SK-N-MC (cell line): Measurements from ENCODE around the gene WDR4.
"Not testable (repeated sequence)": the region's sequence is repeated elsewhere in the genome, so short reads cannot be mapped to it uniquely, and the experiment has no call there.

ENCODE experiments used
- DNase-seq: peaks from one replicate; pipeline ENCODE4 v3.0.0-alpha.2; 2011; ENCODE audit warnings: low read depth, low spot score
- H3K27ac ChIP-seq: fragments of 200-600 bp; sonication (generic); 2 replicates; pipeline ENCODE4 v1.5.1; 2016; ENCODE audit warnings: mixed run types
- H3K36me3 ChIP-seq: fragments of 200-600 bp; sonication (generic); 2 replicates; pipeline ENCODE4 v1.6.1; 2017; ENCODE audit warnings: antibody characterized with exemption, low read length, mixed read lengths; ENCODE audit not compliant: insufficient read depth
- H3K4me3 ChIP-seq: fragments of 200-600 bp; sonication (generic); 2 replicates; pipeline ENCODE4 v1.5.1; 2016
- H3K9ac ChIP-seq: fragments of 200-600 bp; sonication (generic); 2 replicates; pipeline ENCODE4 v1.8.0; 2017; ENCODE audit warnings: mixed run types, mixed read lengths; ENCODE audit not compliant: insufficient read length
- H3K9me3 ChIP-seq: fragments of 200-600 bp; sonication (generic); 2 replicates; pipeline ENCODE4 v1.6.1; 2017; ENCODE audit warnings: low read depth, mild to moderate bottlenecking, antibody characterized with exemption, low read length, moderate library complexity, mixed read lengths
- EZH2 ChIP-seq: fragments of 200-600 bp; sonication (generic); IDR thresholded peaks from one replicate; pipeline ENCODE4 v1.6.1; 2017; ENCODE audit warnings: antibody characterized with exemption
- FOXP2 ChIP-seq: optimal IDR thresholded peaks from 2 replicates; pipeline ENCODE3; 2011; ENCODE audit warnings: mild to moderate bottlenecking, moderate library complexity; ENCODE audit not compliant: insufficient read depth; ENCODE audit errors: extremely low read length, control extremely low read depth
- POLR2AphosphoS5 ChIP-seq: IDR thresholded peaks from 2 replicates; pipeline ENCODE4 v1.6.1; 2012; ENCODE audit warnings: mild to moderate bottlenecking, low read depth, low read length, borderline replicate concordance

Gene WDR4, protein sequence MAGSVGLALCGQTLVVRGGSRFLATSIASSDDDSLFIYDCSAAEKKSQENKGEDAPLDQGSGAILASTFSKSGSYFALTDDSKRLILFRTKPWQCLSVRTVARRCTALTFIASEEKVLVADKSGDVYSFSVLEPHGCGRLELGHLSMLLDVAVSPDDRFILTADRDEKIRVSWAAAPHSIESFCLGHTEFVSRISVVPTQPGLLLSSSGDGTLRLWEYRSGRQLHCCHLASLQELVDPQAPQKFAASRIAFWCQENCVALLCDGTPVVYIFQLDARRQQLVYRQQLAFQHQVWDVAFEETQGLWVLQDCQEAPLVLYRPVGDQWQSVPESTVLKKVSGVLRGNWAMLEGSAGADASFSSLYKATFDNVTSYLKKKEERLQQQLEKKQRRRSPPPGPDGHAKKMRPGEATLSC

GRCh38 chr21:42878993-42879787 is at the start of gene WDR4:
Gene WDR4, minus strand, starts transcription at chr21:42879539. Its CDS starts 44 bp downstream, at chr21:42879495.
- Histone ChIP-seq H3K9ac (peak within 1 kb of the TSS; percentile 78), H3K27ac (peak within 1 kb of the TSS; percentile 69)

DNA sequence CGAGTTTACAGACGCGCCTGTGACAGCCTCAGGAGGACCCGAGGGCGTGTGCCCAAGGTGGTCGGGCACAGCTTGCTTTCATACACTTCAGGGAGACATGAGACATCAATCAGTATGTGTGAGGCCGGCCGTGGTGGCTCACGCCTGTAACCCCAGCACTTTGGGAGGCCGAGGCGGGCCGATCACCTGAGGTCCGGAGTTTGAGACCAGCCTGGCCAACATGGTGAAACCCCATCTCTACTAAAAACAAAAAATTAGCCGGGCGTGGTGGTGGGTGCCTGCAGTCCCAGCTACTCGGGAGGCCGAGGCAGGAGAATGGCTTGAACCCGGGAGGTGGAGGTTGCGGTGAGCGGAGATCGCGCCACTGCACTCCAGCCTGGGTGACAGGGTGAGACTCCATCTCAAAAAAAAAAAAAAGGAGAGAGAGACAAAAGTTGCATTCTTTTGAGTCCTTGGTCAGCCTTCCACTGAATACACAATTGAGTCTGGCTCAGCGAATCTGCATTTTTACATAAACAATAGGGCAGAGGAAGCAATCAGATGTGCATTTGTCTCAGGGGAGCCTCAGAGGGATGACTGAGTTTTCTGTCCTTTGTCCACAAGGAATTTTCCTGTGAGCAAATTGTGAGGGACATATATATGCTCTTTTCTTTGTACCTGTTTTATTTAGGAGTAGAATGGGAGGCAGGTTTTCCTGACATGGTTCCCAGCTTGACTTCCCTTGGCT is 48.3 kb upstream of the WDR4 start:
- H3K36me3 ChIP-seq, H3K27ac ChIP-seq, H3K9me3 ChIP-seq, H3K9ac ChIP-seq, DNase-seq, H3K4me3 ChIP-seq: not testable (repeated sequence)

More at GRCh38 chr21:42878993-42879787, at the start of gene WDR4:
- no peaks in the 10 kb centered on the region for H3K9me3 ChIP-seq
- H3K4me3 ChIP-seq: peak within 1 kb of the TSS; percentile 77
- H3K36me3 ChIP-seq: peaks cover 16% of the 10 kb centered on the region
- TF ChIP-seq POLR2AphosphoS5 (peak; percentile 96), EZH2 (no peak), FOXP2 (no peak)
- DNase-seq: peak; percentile 81

GRCh38 chr21:42925114-42925926 is 46.0 kb upstream of the WDR4 start, which contains the start of gene ERVH48-1:
Gene ERVH48-1, minus strand, starts transcription at chr21:42925630. Its CDS starts 6,624 bp downstream, at chr21:42919006.
- H3K27ac ChIP-seq: peak within 1 kb of the TSS; percentile 83
- no peaks in the 10 kb centered on the region for H3K36me3 ChIP-seq
- H3K4me3 ChIP-seq: peak within 1 kb of the TSS; percentile 63
- DNase-seq: no peak
- peak within 1 kb of the TSS; percentile 59 for H3K9ac ChIP-seq
- no peaks in the 10 kb centered on the region for H3K9me3 ChIP-seq
- TF ChIP-seq EZH2: no peak

- Histone ChIP-seq H3K27ac (peak overlapping the region; percentile 83), H3K4me3 (peak overlapping the region; percentile 63), H3K9me3 (no peaks in the 10 kb centered on the region), H3K36me3 (no peaks in the 10 kb centered on the region), H3K9ac (peak overlapping the region; percentile 59)
- no peak for DNase-seq
- TF ChIP-seq POLR2AphosphoS5 (no peak), FOXP2 (no peak), EZH2 (no peak)
Observed at GRCh38 chr21:42924433-42924751, 45.1 kb upstream of the WDR4 start.

GRCh38 chr21:42923553-42924432 is 44.5 kb upstream of the WDR4 start:
- H3K4me3 ChIP-seq: peak overlapping the region; percentile 63
- TF ChIP-seq POLR2AphosphoS5 (peak; percentile 72), FOXP2 (no peak)
- H3K9me3 ChIP-seq: no peaks in the 10 kb centered on the region
- H3K27ac ChIP-seq: peak overlapping the region; percentile 83
- H3K9ac ChIP-seq: peak overlapping the region; percentile 76
- no peaks in the 10 kb centered on the region for H3K36me3 ChIP-seq
- peak; percentile 95 for DNase-seq

DNA sequence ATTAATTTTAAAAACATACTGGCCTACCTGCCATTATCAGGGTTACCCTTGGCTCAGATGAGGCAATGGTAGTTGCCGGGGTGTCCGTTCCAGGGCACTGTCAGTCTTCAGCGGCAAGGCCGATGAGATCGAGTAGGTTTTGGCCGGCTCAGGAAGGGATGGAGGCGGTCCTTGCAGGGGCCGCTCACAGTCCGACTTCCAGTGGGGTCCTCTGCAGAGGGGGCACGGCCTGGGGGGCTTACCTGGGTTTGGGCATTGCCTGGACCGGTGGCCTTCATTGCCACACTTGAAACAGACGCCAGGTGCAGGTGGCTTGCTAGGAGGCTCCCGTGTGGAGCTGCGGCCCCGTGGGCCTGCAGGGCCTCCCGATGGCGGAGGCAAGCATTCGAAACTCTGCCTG is 43.6 kb upstream of the WDR4 start:
- no peak for DNase-seq
- TF ChIP-seq EZH2 (no peak), POLR2AphosphoS5 (no peak)
- Histone ChIP-seq H3K36me3 (no peaks in the 10 kb centered on the region), H3K4me3 (no peak overlapping the region), H3K9me3 (no peaks in the 10 kb centered on the region), H3K9ac (no peak overlapping the region), H3K27ac (no peak overlapping the region)

GRCh38 chr21:42921927-42922326 is 42.6 kb upstream of the WDR4 start:
- no peaks in the 10 kb centered on the region for H3K9me3 ChIP-seq
- H3K36me3 ChIP-seq: no peaks in the 10 kb centered on the region
- no peak for DNase-seq
- H3K4me3 ChIP-seq: no peak overlapping the region
- no peak overlapping the region for H3K27ac ChIP-seq
- TF ChIP-seq EZH2: no peak
- no peak for TF ChIP-seq POLR2AphosphoS5
- TF ChIP-seq FOXP2: no peak
- no peak overlapping the region for H3K9ac ChIP-seq
